HG03025 (cell line): ENCODE data around the gene NCAM2.

Experiments
- ATAC-seq: cut with Tn5 transposase; IDR thresholded peaks from one replicate; pipeline ENCODE4 v1.9.1; 2021; ENCODE audit warnings: mild to moderate bottlenecking, moderate library complexity; ENCODE audit not compliant: unreplicated experiment, low FRiP score

Gene NCAM2

GRCh38 chr21:21203822-21204339 lies 205.7 kb downstream of the NCAM2 start:
- no peak for ATAC-seq

GRCh38 chr21:21204366-21204996 lies 206.3 kb downstream of the NCAM2 start:
- no peak for ATAC-seq

- no peak for ATAC-seq
Measured at GRCh38 chr21:21205604-21206003, 207.4 kb downstream of the NCAM2 start.

GRCh38 chr21:21210552-21210951 lies 212.3 kb downstream of the NCAM2 start:
- no peak for ATAC-seq

- ATAC-seq, result no peak
Measured at GRCh38 chr21:21213297-21213696, 215.1 kb downstream of the NCAM2 start.

GRCh38 chr21:21216047-21216446 lies 217.8 kb downstream of the NCAM2 start:
- no peak for ATAC-seq

GRCh38 chr21:21226472-21226871 lies 228.3 kb downstream of the NCAM2 start:
- no peak for ATAC-seq

- ATAC-seq, result no peak
Measured at GRCh38 chr21:21230672-21231071, 232.5 kb downstream of the NCAM2 start.

- no peak for ATAC-seq
Measured at GRCh38 chr21:21231913-21232312, 233.7 kb downstream of the NCAM2 start.

- ATAC-seq, result no peak
Measured at GRCh38 chr21:21232320-21232719, 234.1 kb downstream of the NCAM2 start.

- ATAC-seq, result no peak
Measured at GRCh38 chr21:21233051-21233450, 234.8 kb downstream of the NCAM2 start.

- no peak for ATAC-seq
Measured at GRCh38 chr21:21236996-21237395, 238.8 kb downstream of the NCAM2 start.

GRCh38 chr21:21238629-21239400 lies 240.6 kb downstream of the NCAM2 start:
- ATAC-seq, result no peak

- ATAC-seq, result no peak
Measured at GRCh38 chr21:21241391-21241790, 243.2 kb downstream of the NCAM2 start.

GRCh38 chr21:21246007-21246406 lies 247.8 kb downstream of the NCAM2 start:
- no peak for ATAC-seq

- no peak for ATAC-seq
Measured at GRCh38 chr21:21247424-21247823, 249.2 kb downstream of the NCAM2 start.

- no peak for ATAC-seq
Measured at GRCh38 chr21:21262048-21262447, 263.8 kb downstream of the NCAM2 start.

- no peak for ATAC-seq
Measured at GRCh38 chr21:21268061-21268471, 269.9 kb downstream of the NCAM2 start.

- no peak for ATAC-seq
Measured at GRCh38 chr21:21268885-21269284, 270.7 kb downstream of the NCAM2 start.

- ATAC-seq, result no peak
Measured at GRCh38 chr21:21279193-21279901, 281.1 kb downstream of the NCAM2 start.

GRCh38 chr21:21283810-21284209 lies 285.6 kb downstream of the NCAM2 start:
- ATAC-seq, result no peak
